HuH-7 (cell line): ENCODE measurements around the gene TPK1.

Experiments
- DNase-seq: peaks from one replicate; pipeline ENCODE4 v3.0.0; 2011; ENCODE audit warnings: low spot score

Gene TPK1

GRCh38 chr7:144407266-144407931, 428.5 kb downstream of the TPK1 start:
- no peak for DNase-seq

- no peak for DNase-seq
Measured at GRCh38 chr7:144404946-144405345, 430.9 kb downstream of the TPK1 start.

GRCh38 chr7:144403649-144404061, 432.2 kb downstream of the TPK1 start, which contains the start of gene NOBOX:
Gene NOBOX, minus strand, starts transcription at chr7:144403693.
- DNase-seq, result no peak

GRCh38 chr7:144403102-144403501, 432.8 kb downstream of the TPK1 start:
- DNase-seq, result no peak
